ENCODE data around the gene PTPRT. TPM values are rescaled to one million over a fixed set of nuclear protein-coding genes. Genes with fewer than 3 reads are reported as not detected.

PTPRT gene
- total RNA-seq, 4 donors from 2014 or later: 0.72 to 2.5 (median 1.4) TPM

GRCh38 chr20:43187476-43188233, 2.1 kb downstream of the PTPRT start:
- H3K27ac ChIP-seq: no peak overlapping the region
- H3K9me3 ChIP-seq: no peaks in the 10 kb centered on the region
- DNase-seq (ENCODE audit: low spot score in 2 of 2): peak; percentile 68 to 91
- H3K36me3 ChIP-seq: no peaks in the 10 kb centered on the region
- peaks cover 55% of the 10 kb centered on the region for H3K27me3 ChIP-seq
- H3K4me3 ChIP-seq: peak overlapping the region; percentile 45
- WGBS: 8% methylated on average over 22 of the region's 24 CpGs
- no peak for TF ChIP-seq EP300 (IDR thresholded peaks at IDR 0.05)
- TF ChIP-seq POLR2AphosphoS5 (IDR thresholded peaks at IDR 0.05): no peak
- TF ChIP-seq CTCF (IDR thresholded peaks at IDR 0.05): peak; percentile 83 to 88
- TF ChIP-seq POLR2A (IDR thresholded peaks at IDR 0.05): no peak
- peaks cover 21% of the 10 kb centered on the region for H3K4me1 ChIP-seq

DNA sequence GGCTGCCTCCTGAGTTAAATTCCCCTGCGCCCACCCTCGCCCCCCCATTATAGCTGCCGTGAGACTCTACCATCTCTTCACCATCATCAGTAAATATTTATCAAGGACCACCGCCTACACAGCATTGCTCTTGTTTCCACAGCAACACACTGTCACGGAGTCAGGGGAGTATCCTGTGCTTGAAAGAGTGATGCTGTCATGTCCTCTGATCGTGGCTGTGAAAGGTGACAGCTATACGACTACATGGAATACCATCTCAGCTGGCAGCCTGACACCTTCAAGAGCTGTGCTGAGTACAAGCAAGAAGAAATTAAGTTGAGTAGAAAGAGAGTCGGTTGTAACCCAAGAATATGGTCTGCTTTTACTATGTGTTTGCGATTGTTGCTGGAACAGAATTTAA, 3.4 kb downstream of the PTPRT start:
- H3K36me3 ChIP-seq: no peaks in the 10 kb centered on the region
- H3K4me3 ChIP-seq: no peak overlapping the region
- no peak for DNase-seq (ENCODE audit: low spot score in 2 of 2)
- H3K27me3 ChIP-seq: peaks cover 42% of the 10 kb centered on the region
- H3K27ac ChIP-seq: no peak overlapping the region
- WGBS: 71% methylated on average over 9 of the region's 9 CpGs
- TF ChIP-seq EP300 (IDR thresholded peaks at IDR 0.05) (no peak), POLR2A (IDR thresholded peaks at IDR 0.05) (no peak), POLR2AphosphoS5 (IDR thresholded peaks at IDR 0.05) (no peak), CTCF (IDR thresholded peaks at IDR 0.05) (no peak)
- H3K4me1 ChIP-seq: peaks cover 21% of the 10 kb centered on the region
- H3K9me3 ChIP-seq: no peaks in the 10 kb centered on the region

DNA sequence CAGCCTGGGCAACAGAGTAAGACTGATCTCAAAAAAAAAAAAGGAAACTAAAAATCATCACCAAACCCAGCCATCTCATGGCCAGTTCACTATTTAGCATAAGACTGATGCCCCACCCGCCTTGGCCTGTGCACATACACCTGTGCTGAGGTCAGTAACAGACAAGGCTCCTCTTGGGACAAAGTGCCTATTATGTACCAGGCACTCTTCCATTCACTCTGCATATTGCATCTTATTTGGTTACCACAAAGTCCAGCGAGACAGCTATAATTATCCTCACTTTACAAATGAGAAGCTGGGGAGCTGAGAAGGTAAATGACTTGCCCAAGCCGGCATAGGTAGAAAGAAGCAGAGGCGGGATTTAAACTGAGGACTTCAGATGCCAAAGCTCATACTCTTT, 3.8 kb downstream of the PTPRT start:
- H3K9me3 ChIP-seq: no peaks in the 10 kb centered on the region
- no peak overlapping the region for H3K4me3 ChIP-seq
- no peak for DNase-seq (ENCODE audit: low spot score in 2 of 2)
- WGBS: 80% methylated on average over 4 of the region's 4 CpGs
- TF ChIP-seq CTCF (IDR thresholded peaks at IDR 0.05): no peak
- TF ChIP-seq POLR2AphosphoS5 (IDR thresholded peaks at IDR 0.05): no peak
- no peak for TF ChIP-seq EP300 (IDR thresholded peaks at IDR 0.05)
- no peak for TF ChIP-seq POLR2A (IDR thresholded peaks at IDR 0.05)
- H3K27me3 ChIP-seq: peaks cover 37% of the 10 kb centered on the region
- H3K27ac ChIP-seq: no peak overlapping the region
- no peaks in the 10 kb centered on the region for H3K36me3 ChIP-seq
- peaks cover 21% of the 10 kb centered on the region for H3K4me1 ChIP-seq

DNA sequence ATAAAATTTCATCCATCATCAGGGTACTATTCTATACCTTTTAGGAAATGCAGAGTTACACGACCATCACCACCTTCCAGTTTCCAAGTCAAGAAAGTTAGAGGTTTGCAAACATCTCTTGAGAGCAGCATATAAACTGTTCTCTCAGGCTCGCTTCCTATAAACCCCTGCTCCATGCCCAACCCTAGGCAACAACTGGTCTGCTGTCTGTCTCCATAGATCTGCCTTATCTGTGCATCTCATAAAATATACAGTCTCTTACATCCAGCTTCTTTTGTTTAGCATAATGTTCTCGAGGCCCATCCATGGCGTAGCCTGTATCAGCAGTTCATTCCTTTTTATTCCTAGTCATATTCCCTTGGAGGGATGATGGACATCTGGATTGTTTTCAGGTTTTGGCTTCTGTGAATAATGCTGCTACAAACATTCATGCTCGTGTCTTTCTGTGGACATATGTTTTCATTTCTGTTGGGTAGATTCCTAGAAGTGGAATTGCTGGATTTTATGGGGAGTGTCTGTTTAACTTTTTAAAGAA, 6.1 kb downstream of the PTPRT start:
- TF ChIP-seq POLR2AphosphoS5 (IDR thresholded peaks at IDR 0.05) (no peak), EP300 (IDR thresholded peaks at IDR 0.05) (no peak), CTCF (IDR thresholded peaks at IDR 0.05) (no peak), POLR2A (IDR thresholded peaks at IDR 0.05) (no peak)
- Histone ChIP-seq H3K4me1 (peaks cover 8% of the 10 kb centered on the region), H3K27ac (no peak overlapping the region), H3K27me3 (peaks cover 14% of the 10 kb centered on the region), H3K36me3 (no peaks in the 10 kb centered on the region), H3K4me3 (no peak overlapping the region), H3K9me3 (no peaks in the 10 kb centered on the region)
- no peak for DNase-seq (ENCODE audit: low spot score in 2 of 2)
- WGBS: 36% methylated on average over 5 of the region's 5 CpGs

- Histone ChIP-seq H3K27ac (no peak overlapping the region), H3K36me3 (no peaks in the 10 kb centered on the region), H3K27me3 (peaks cover 4% of the 10 kb centered on the region), H3K4me1 (no peaks in the 10 kb centered on the region), H3K9me3 (no peaks in the 10 kb centered on the region), H3K4me3 (no peak overlapping the region)
- WGBS: 44% methylated on average over 2 of the region's 2 CpGs
- TF ChIP-seq CTCF (IDR thresholded peaks at IDR 0.05) (no peak), POLR2AphosphoS5 (IDR thresholded peaks at IDR 0.05) (no peak), POLR2A (IDR thresholded peaks at IDR 0.05) (no peak), EP300 (IDR thresholded peaks at IDR 0.05) (no peak)
- DNase-seq (ENCODE audit: low spot score in 2 of 2): no peak
These were observed 11.6 kb downstream of the PTPRT start for GRCh38 chr20:43178080-43178479.

Measured in suprapubic skin (tissue), 4 donors.